GM23248 (cell line): ENCODE results near the gene EFCAB11. TPM values are rescaled to one million over a fixed set of nuclear protein-coding genes. Genes with fewer than 3 reads are reported as not detected.

Source experiments
- DNase-seq: peaks from one replicate; pipeline ENCODE4 v3.0.0-alpha.2; 2015
- H2AFZ ChIP-seq: fragments of 200-600 bp; sonication (generic); 2 replicates; pipeline ENCODE4 v1.6.1; 2016; ENCODE audit warnings: antibody characterized with exemption
- H3F3A ChIP-seq: fragments of 200-600 bp; sonication (generic); 2 replicates; pipeline ENCODE4 v1.6.1; 2016; ENCODE audit warnings: mild to moderate bottlenecking, antibody characterized with exemption, mixed run types; ENCODE audit not compliant: insufficient read depth
- H3K27ac ChIP-seq: fragments of 200-600 bp; sonication (generic); 2 replicates; pipeline ENCODE4 v1.5.1; 2016; ENCODE audit warnings: mild to moderate bottlenecking
- H3K27me3 ChIP-seq: fragments of 200-600 bp; sonication (generic); replicated peaks from 2 replicates; pipeline ENCODE4 v1.6.1; 2016; ENCODE audit warnings: mild to moderate bottlenecking; ENCODE audit not compliant: insufficient read depth
- H3K36me3 ChIP-seq: fragments of 200-600 bp; sonication (generic); 2 replicates; pipeline ENCODE4 v1.6.1; 2016; ENCODE audit warnings: low read depth, mild to moderate bottlenecking
- H3K4me1 ChIP-seq: fragments of 200-600 bp; sonication (generic); 2 replicates; pipeline ENCODE4 v1.6.1; 2016; ENCODE audit warnings: mild to moderate bottlenecking; ENCODE audit not compliant: insufficient read depth
- H3K4me2 ChIP-seq: fragments of 200-600 bp; sonication (generic); one replicate; pipeline ENCODE4 v1.6.1; 2016; ENCODE audit warnings: mild to moderate bottlenecking; ENCODE audit not compliant: unreplicated experiment
- H3K4me3 ChIP-seq: fragments of 200-600 bp; sonication (generic); 2 replicates; pipeline ENCODE4 v1.5.1; 2016; ENCODE audit warnings: mild to moderate bottlenecking
- H3K79me2 ChIP-seq: fragments of 200-600 bp; sonication (generic); 2 replicates; pipeline ENCODE4 v1.6.1; 2016; ENCODE audit warnings: mild to moderate bottlenecking; ENCODE audit not compliant: insufficient read depth
- H3K9ac ChIP-seq: fragments of 200-600 bp; sonication (generic); 2 replicates; pipeline ENCODE4 v1.6.1; 2016; ENCODE audit warnings: mild to moderate bottlenecking
- H3K9me2 ChIP-seq: fragments of 200-600 bp; sonication (generic); 2 replicates; pipeline ENCODE4 v1.6.1; 2016; ENCODE audit warnings: mixed run types, mild to moderate bottlenecking, moderate library complexity; ENCODE audit not compliant: insufficient read depth
- H3K9me3 ChIP-seq: fragments of 200-600 bp; sonication (generic); one replicate; pipeline ENCODE4 v1.6.1; 2017; ENCODE audit warnings: low read depth
- H4K20me1 ChIP-seq: fragments of 200-600 bp; sonication (generic); 2 replicates; pipeline ENCODE4 v1.6.0; 2016; ENCODE audit not compliant: insufficient read depth
- EZH2 ChIP-seq: fragments of 200-600 bp; sonication (generic); IDR thresholded peaks from 2 replicates; pipeline ENCODE4 v1.6.1; 2018; ENCODE audit warnings: antibody characterized with exemption, mild to moderate bottlenecking; ENCODE audit not compliant: insufficient read depth, poor library complexity, severe bottlenecking
- EZH2phosphoT487 ChIP-seq: fragments of 200-600 bp; sonication (generic); IDR thresholded peaks from 2 replicates; pipeline ENCODE4 v1.6.1; 2018; ENCODE audit warnings: antibody characterized with exemption, moderate library complexity, mild to moderate bottlenecking, low read depth; ENCODE audit not compliant: insufficient read depth
- WGBS, 2 experiments: methylation state at CpG; one replicate each; pipeline ENCODE4 v1.1.6; 2015 to 2017; ENCODE audit warnings: low lambda C conversion rate in 2 of 2, low coverage in 1 of 2; ENCODE audit errors: missing lambda C conversion rate in 2 of 2; 5-methylcytosine and 5-hydroxymethylcytosine counted together
- in situ Hi-C: fragments of 300-500 bp; cut with MboI; formaldehyde crosslinking; loops from 2 replicates; pipeline ENCODE4 v1.15.0; 2020
- polyA plus RNA-seq: library from polyadenylated mRNA; unstranded; fragments of >200 nt; fragmentation: Nextera tagmentation; extraction: Ambion mirVana; gene quantifications from 2 replicates; pipeline ENCODE4 v1.2.1, GENCODE V29; 2016
- total RNA-seq: library from RNA; depleted of rRNA; stranded (reverse); fragments of >200 nt; shearing (Covaris generic); gene quantifications from 2 replicates; pipeline ENCODE4 v1.2.3, GENCODE V29; 2014

Gene EFCAB11
- total and polyA plus RNA-seq, 2 experiments from 2014 or later: 7.9 to 16.4 TPM

- 93% methylated on average over 13 of the region's 13 CpGs for WGBS, 2 experiments
- Histone ChIP-seq H3K79me2 (no peaks in the 10 kb centered on the region), H4K20me1 (no peaks in the 10 kb centered on the region), H3K27ac (peak overlapping the region; percentile 57), H3K9me2 (no peaks in the 10 kb centered on the region), H3F3A (peaks cover 17% of the 10 kb centered on the region), H2AFZ (no peak overlapping the region), H3K27me3 (no peaks in the 10 kb centered on the region), H3K4me1 (peaks cover 22% of the 10 kb centered on the region), H3K4me3 (no peak overlapping the region), H3K4me2 (peak overlapping the region; percentile 59), H3K9me3 (no peaks in the 10 kb centered on the region), H3K36me3 (no peaks in the 10 kb centered on the region), H3K9ac (no peak overlapping the region)
- TF ChIP-seq EZH2 (no peak), EZH2phosphoT487 (no peak)
- in situ Hi-C loops: no loop called here
- no peak for DNase-seq
These were observed 27.2 kb downstream of the EFCAB11 start for GRCh38 chr14:89927186-89927865.

DNA sequence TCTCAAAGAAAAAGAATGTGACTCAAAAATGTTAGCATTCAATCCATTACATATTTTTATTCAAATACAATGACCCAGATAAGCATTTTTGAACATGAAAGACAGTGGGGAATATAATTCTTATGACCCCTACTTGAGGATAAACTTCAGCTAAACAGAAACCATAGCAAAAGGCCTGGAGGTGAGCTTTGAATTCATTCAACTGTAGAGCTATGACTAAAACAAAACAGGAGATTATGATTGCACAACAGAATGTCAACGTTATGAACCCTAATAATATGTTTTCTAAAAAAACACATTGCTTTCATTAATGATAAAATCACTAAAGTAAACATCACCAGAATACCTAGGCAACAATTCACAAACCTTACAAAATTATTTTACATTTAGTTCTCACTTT is 27.8 kb downstream of the EFCAB11 start:
- peak overlapping the region; percentile 59 for H3K4me2 ChIP-seq

DNA sequence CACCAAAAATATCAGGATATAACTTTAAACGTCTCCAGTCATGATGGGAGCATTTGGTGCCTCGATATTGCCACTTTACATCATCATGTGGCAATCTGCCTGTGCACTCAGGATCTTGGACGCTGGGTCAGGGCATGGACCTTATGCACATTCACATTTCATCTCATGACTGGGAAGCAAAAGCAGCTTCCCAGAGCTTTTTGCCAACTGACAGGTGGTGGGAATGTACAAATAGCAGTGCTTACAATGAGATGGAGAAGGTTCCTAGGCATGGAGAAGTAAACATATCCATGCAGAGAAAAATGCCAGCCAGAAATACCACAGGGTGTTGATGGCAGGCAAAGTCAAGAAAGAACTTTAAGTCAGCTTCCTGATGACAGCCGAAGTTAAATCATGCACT is 30.3 kb downstream of the EFCAB11 start:
- TF ChIP-seq EZH2phosphoT487 (no peak), EZH2 (no peak)
- Histone ChIP-seq H3K9ac (no peak overlapping the region), H3K27ac (no peak overlapping the region), H3K4me2 (no peak overlapping the region), H3K9me3 (no peaks in the 10 kb centered on the region), H3K9me2 (no peaks in the 10 kb centered on the region), H3K4me1 (peaks cover 36% of the 10 kb centered on the region), H3F3A (peaks cover 31% of the 10 kb centered on the region), H3K36me3 (no peaks in the 10 kb centered on the region), H3K27me3 (no peaks in the 10 kb centered on the region), H3K79me2 (no peaks in the 10 kb centered on the region), H2AFZ (no peak overlapping the region), H4K20me1 (no peaks in the 10 kb centered on the region), H3K4me3 (no peak overlapping the region)
- in situ Hi-C loops: no loop called here
- 31 to 33% methylated on average over 4 of the region's 4 CpGs for WGBS, 2 experiments
- peak; percentile 10 for DNase-seq

More for the DNA sequence above, 27.8 kb downstream of the EFCAB11 start:
- H4K20me1 ChIP-seq: no peaks in the 10 kb centered on the region
- H3K27ac ChIP-seq: peak overlapping the region; percentile 57
- no peaks in the 10 kb centered on the region for H3K79me2 ChIP-seq
- 0% methylated on average over 1 of the region's 1 CpG for WGBS, 2 experiments
- in situ Hi-C loops: no loop called here
- no peak overlapping the region for H3K4me3 ChIP-seq
- H3K9me3 ChIP-seq: no peaks in the 10 kb centered on the region
- H2AFZ ChIP-seq: no peak overlapping the region
- TF ChIP-seq EZH2: no peak
- no peaks in the 10 kb centered on the region for H3K36me3 ChIP-seq
- peaks cover 23% of the 10 kb centered on the region for H3F3A ChIP-seq
- DNase-seq: peak; percentile 65
- no peaks in the 10 kb centered on the region for H3K27me3 ChIP-seq
- no peaks in the 10 kb centered on the region for H3K9me2 ChIP-seq
- H3K9ac ChIP-seq: no peak overlapping the region
- peaks cover 29% of the 10 kb centered on the region for H3K4me1 ChIP-seq

DNA sequence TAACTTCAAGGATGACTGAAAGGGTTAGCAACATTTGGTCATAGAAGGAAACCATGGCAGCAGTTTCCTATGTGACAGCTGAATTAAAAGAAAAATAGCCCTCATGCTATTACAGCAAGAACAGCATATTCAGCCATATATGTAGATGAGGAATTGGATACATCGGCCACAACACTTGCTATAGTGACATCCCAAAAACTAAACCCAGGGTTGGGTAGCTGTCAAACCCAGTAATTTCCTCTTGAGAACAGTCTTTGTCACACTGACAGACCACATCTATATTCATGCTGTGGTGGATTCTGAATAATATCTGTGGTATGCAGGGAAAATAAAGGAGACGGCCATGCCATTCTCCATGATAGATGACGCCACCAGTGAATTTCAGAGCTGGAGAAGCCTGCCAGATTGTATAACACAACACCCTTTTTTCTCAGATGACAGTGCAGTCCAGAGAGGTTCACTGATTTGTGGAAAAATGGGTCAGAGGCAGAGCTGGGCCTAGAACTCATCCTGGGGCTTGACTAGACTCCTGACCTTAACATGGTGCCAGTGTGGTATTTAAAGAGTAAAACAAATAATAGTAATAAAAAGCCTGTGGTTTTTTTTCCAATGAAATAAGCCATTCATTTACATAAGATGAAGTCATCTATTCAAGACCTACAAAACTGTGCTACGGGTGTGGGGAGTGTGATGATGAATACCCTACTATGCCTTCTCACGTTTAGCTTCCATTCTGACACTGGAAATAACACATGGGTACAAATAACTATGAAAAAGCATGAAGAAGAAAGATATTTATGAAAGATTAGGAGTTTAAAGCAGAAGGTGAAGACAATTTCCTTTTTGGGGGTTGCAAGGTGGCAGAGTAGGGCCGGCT is 32.3 kb downstream of the EFCAB11 start:
- no peaks in the 10 kb centered on the region for H3K9me3 ChIP-seq
- H3K9me2 ChIP-seq: no peaks in the 10 kb centered on the region
- WGBS, 2 experiments: 47 to 48% methylated on average over 6 of the region's 6 CpGs
- DNase-seq: peak; percentile 93
- H3K27ac ChIP-seq: peak overlapping the region; percentile 90
- H4K20me1 ChIP-seq: no peaks in the 10 kb centered on the region
- peaks cover 33% of the 10 kb centered on the region for H3K4me1 ChIP-seq
- H3K27me3 ChIP-seq: no peaks in the 10 kb centered on the region
- 0 out of 2 replicates have a peak overlapping the region, but pooled peaks have one; percentile 1 for H2AFZ ChIP-seq
- H3K36me3 ChIP-seq: no peaks in the 10 kb centered on the region
- TF ChIP-seq EZH2phosphoT487: no peak
- no peak for TF ChIP-seq EZH2
- in situ Hi-C loops: no loop called here
- H3K9ac ChIP-seq: peak overlapping the region; percentile 49
- peak overlapping the region; percentile 22 for H3K4me2 ChIP-seq
- no peaks in the 10 kb centered on the region for H3K79me2 ChIP-seq
- no peak overlapping the region for H3K4me3 ChIP-seq
- peaks cover 33% of the 10 kb centered on the region for H3F3A ChIP-seq
